Stimulated activated CD4-positive, alpha-beta T cell treated with anti-CD3 and anti-CD28 coated beads, Interleukin-2, amount 100 ng/mL, for 24 hours (primary cell): ENCODE measurements around the gene C6orf47.

ENCODE experiments used
- DNase-seq, 2 donors: peaks; one replicate each; pipeline ENCODE4 v3.0.0-alpha.2; 2020

C6orf47 gene

DNA sequence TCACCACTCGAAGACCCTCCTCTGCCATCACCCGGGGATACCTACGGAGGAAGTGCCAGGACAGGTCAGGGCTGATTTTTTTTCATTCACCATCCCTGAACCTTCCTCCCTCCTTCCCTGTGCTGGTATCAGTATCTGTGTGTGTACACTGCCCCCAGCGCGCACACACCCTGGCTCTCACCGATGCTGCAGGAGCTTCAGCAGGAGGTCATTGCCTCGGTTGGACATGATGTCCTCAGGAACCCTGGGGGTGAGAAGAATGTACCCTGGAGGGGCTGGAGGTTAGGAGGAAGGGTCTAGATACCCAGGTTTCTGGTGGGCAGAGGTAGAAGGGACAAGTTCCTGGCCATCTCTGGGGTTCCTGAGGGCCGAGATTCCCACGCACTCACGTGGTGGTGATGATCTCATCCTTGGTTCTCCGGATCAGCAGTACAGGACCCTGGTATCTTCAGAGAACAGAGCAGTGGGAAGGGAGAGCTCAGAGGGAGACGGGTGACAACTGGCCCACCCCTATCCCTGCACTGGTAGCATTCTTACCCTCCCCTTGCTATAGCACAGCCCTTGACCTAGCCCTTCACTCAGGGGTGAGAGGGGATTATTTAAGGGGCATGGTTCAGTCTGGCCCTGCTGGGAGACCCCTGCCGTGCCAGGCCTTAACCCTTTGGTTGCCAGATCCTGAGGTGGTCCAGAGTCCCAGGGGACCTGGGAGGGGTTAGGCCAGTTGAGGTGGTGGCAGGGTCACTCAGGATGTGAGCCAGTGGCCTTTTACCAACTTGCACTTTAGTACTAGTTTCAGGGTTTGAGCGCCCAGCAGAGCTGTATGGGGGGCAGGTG is 27.5 kb upstream of the C6orf47 start:
- no peak for DNase-seq

DNA sequence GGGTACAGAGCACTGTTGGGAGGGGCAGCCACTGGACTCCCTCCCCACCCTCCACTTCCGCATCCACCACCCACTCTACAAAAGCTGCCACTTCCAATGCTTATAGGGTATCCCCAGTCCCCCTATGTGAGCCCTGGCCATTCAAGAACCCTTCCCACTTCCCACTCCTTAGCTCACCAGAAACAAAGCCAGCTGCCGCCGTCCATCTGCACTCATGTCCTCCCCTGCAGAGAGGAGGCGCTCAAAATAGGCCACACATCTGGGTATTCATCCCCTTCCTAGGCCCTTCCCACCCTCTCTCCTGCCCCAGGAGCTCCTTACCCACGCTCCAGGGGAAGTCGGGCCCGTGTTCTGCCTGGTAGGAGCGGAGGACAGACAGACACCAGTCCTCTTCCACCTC is 26.7 kb upstream of the C6orf47 start:
- DNase-seq, result no peak

DNA sequence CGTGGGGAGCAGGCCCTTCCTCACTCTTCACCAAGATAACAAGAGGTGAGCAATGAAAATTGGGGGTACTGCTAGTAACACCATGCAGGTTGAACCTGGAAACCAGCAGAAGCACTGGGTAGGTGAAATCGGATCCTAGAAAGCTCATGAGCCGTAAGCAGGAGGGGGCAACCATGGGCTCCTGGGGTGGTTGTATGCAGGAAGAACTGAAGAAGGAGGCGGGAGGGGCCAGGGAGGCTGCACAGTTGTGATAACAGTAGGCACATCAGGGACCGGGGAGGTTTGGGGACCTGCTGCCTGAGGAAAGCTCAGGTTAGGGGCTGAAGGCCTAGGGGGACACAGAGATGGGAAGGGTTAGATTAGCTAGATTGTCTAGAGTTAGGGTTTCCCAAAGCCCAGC is 25.9 kb upstream of the C6orf47 start:
- DNase-seq, result no peak

DNA sequence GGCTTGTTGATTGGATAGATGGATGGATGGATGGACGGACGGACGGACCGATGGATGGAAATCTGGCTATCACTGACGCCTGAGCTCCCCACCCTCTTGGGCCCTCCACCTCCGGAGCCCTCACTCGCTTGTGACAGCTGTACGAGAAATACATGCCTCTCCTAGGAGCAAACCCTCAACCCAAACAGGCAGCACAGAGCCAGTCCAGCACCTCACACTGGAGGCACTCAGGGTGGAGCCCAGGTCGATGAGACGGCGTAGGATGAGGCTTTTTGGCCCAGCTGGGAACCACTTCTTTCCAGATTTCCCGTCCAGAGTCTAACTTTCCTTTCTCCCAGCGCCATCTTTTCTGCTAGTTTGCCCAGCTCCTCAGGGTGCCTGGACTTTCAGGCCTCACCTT is 23.0 kb upstream of the C6orf47 start:
- DNase-seq, result no peak

DNA sequence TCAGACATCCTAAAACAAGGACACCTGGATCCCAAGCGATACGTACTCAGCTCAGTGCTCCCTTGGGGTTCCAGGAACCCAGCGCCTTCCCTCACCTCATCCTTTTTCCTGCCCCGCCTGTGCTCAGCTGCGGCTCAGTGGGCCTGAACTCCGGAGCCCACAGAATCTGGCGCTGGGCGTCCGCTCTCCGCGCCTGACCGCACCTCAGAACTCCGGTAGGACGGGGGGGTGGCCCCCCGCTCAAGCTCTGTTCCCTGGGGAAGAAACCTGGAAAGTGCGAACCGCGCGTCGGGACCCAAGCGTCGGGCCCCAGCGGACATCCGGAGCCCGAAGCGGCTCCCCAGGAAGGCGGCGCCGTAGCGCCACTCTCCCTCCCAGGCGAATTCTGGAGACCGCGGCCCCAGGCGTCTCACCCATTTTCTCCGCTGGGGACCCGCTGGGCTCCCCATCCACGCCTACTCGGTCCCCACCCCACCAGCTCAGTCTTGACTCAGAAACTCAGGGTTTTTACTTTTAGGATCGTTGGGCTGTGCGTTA is 20.6 kb upstream of the C6orf47 start:
- peak; percentile 54 to 63 for DNase-seq

DNA sequence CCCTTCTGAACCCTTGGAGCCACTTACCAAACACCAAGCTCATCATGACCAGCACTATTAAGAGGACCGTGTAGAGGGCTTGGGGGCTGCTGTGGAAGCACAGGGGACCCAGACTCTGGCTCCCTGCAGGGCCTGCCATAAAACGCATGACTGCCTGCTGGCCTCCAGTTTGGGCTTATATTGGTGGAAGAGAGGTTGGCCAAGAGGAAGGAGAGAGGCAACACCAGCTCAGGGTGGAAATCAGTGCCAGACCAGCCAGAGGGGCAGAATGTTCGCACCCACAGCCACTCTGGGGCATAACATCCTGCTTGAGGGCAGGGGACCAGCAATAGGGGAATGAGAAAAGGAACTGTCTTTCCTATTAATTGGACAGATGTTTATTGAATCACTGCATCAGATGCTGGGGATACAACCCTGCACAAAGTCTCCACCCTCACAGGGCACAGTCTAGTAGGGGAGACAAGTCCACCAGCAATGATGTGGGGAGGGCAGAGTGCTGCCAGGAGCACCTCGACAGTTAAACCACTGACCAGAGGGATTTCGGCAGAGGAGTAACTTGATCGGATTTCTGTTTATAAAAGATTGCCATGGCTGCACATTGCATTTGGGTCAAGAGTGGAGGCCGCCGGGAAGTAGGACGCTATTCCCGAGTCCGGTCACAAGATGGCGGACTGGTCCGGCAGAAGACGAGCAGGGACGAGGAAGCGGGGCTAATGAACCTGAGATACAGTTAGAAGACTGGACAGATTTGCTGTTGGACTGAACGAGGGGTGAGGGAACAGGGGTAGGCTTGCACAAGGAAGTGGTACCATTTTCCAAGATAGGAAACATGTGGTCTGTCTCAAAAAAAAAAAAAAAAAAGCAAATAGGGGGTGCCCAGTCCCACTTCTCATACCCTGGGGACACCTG is 19.9 kb upstream of the C6orf47 start, which contains the start of gene LY6G5C:
Gene LY6G5C (minus strand): TSS at position 842 of the 909 bp plus-strand sequence. CDS start 694 bp downstream, at position 148.
- DNase-seq, result peak; percentile 67

DNA sequence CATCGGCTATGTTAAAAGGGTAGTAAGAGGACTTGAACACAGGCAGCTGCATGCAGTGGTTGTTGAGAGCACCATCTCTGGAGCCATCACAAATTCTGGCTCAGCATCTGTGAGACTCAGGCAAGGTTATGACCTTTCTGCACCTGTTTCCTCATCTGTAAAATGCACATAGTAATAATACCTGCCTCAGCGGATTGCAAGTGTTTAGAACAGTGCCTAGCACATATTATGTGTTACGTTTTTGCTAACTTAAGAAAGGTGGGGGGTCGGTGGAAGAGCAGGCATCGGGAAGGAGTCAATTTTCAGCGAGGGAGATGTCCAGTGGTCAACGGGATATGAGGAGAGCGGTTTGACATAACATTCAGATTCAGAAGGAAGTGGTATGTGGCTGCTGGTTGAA is 17.4 kb upstream of the C6orf47 start:
- no peak for DNase-seq

DNA sequence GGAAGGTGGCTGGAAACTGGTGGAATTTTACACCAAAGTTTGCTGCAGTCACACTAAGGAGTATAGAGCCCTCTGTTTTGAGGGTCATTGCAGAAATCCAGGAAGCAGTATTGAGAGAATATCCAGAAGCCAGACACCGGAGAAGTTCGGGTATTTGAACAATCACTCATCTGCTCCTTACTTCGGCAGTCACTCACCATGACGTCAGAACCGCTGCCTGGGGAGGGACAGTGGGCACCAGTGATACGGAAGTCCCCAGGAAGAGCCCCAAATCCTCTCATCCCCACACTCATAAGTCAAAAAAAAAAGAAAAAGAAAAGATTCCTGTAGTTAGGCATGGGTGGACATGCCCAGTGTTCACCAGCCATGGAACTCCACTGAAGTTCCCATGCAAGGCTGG is 16.3 kb upstream of the C6orf47 start:
- DNase-seq, result no peak

DNA sequence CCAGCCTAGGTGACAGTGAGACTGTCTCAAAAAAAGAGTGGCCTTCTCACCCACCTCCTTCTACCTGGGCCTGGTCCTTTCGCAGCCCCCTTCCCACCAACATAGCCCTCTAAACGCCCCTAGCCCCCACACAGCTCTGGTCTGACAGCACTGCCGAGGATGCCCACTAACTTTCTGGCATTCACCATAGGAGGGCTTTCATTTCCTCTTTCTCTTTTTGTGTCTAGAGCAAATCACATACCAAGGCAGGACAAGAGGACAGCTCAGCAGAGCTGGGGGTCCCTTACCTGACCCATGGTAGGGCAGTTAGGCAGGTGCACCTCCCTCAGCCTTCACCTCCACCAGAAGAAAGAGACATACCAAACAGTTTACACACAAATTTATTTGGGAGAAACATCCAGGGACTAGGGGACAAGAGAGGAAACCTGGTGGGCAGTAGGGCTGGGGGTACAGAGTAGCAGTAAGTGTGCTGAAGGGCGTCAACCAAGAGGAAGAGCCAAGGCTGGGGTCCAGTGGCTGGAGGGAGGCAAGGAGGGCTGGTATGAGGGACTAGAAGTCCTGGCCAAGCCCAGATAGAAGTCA is 15.8 kb upstream of the C6orf47 start:
- DNase-seq, result no peak

DNA sequence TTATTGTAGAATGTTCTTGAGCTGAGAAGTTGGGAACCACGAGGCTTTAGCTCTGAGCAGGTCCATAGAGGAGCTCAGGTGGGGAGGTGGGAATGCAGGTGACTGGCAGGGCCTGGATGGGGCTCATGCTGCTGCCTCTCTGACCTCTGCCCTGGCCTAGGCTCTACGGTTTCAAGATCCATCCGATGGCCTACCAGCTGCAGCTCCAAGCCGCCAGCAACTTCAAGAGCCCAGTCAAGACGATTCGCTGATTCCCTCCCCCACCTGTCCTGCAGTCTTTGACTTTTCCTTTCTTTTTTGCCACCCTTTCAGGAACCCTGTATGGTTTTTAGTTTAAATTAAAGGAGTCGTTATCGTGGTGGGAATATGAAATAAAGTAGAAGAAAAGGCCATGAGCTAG is 9.1 kb upstream of the C6orf47 start, which contains the start of gene LY6G5B:
Gene LY6G5B (plus strand): TSS at position 301 of the 400 bp plus-strand sequence. CDS start 975 bp downstream, outside the sequence.
- no peak for DNase-seq

DNA sequence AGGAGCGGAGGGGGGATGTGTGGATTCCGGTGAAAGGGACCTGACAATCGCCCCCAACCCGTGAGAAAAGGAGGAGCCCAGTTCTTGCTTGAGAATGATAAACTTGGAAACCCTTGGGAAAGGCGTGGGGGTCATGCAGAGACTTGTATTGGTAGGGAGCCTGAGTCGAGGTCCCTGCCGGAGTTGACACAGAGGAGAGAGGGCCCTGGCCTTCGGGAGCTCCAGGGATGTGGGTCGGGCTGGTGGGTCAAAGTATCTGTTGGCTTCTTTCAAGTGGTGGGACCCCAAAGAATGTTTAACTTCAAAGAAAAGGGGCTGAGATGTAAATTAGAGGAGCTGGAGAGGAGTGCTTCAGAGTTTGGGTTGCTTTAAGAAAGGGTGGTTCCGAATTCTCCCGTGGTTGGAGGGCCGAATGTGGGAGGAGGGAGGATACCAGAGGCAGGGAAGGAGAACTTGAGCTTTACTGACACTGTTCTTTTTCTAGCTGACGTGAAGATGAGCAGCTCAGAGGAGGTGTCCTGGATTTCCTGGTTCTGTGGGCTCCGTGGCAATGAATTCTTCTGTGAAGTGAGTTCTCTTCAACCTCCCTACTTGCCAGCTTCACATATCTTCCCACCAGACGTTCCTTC is 5.9 kb upstream of the C6orf47 start:
- no peak for DNase-seq

DNA sequence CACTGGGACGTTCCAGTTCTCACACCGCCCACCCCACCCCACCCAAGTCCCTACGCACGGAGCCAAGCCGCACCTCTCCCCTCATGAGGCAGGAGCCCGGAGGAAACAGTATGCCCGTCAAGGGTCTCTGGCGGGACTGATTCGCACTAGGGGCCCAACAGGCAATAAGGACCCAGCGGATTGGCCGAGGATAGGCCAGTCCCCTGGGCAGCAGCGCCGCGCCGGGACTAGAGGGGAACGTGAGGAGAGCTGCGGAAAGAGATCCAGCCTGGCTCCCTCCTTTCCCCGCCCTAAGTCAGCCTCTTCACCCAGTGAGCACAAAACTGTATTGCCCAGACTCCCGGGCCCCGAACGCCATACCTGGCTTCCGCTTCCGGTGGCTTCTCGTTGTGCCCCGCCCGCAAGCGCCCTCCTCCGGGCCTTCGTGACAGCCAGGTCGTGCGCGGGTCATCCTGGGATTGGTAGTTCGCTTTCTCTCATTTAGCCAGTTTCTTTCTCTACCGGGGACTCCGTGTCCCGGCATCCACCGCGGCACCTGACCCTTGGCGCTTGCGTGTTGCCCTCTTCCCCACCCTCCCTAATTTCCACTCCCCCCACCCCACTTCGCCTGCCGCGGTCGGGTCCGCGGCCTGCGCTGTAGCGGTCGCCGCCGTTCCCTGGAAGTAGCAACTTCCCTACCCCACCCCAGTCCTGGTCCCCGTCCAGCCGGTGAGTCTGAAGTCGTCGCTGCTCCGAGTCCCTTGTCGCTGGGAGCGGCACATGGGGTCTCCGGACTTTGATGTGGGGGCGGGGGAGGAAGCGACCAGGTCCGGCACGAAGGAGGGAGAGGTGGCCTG is 5.1 kb upstream of the C6orf47 start, which contains the start of gene CSNK2B:
Gene CSNK2B (plus strand): TSS at position 580 of the 836 bp plus-strand sequence. CDS start 752 bp downstream, outside the sequence.
- DNase-seq, result peak; percentile 97 to 98

DNA sequence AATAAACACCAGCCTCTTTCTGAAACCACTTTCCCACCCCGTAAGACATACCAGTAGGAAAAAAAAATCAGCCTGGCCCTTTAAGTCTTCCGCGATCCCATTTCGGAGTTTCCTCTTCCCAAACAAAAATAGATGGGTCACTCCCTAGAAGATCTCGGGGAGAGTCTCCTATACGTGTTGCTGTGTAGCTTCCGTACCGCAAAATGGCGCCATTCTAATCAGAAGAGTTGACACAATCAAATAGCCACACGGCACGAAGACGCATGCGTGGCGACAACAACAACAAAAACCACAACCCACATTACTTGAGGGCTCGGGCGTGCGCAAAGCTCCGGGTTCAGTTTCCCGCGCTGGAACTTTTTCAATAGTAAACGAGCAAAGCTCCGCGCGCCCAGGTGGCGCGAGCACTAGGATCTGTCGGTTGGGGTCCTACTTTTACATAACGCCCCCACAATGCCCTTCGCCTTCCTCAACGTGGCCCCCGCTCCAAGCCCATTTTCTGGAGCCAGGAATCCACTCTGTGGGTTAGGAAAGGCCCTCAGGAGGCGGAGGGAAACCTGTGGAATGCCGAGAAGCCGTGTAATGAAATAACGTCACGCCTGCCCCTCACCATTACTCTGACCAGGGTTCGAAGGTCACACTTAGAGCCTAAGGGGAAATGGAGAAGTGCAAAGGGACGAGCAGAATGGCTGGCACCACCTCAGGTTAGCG is 4.4 kb upstream of the C6orf47 start, which contains the start of gene GPANK1:
Gene GPANK1 (minus strand): TSS at position 208 of the 711 bp plus-strand sequence. CDS start 519 bp downstream, outside the sequence.
- peak; percentile 90 to 91 for DNase-seq

DNA sequence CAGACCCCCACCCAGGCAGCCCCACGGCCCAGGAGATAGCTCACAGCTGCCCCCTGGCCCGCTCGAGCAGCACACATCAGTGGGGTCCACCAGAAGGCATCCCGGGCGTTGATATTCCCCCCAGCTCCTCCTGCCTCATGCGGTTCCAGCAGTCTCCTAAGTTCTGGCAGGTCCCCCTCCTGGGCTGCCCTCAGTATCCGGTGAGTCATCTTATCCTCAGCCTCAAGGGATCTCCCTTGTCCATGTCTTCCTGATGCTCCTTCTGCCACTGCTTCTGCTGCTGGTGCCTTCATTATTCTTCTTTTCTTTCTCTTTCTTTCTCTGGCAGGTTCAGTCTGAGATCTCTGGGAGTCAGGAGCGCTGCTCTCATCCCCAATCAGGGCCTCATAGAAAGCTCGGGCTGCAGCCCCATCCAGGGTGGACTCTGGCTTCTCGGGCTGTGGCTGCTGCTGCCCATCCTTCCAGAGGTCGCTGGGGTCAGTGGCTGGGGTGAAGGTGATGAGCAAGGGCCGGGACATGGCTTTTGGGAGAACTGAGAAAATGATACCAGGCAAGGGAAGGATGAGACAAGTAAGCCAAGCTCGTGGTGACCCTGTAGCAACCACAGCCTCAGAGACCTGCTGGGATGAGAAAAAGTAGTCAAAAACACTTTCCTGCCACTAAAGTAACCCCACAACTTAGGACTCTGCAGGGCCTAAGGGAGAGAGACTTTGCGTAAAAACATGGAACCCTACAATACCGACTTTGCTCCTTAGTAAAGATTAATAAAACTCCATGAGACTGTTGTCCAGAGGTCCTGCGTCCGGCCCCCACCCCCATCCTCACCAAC is 3.6 kb upstream of the C6orf47 start:
- no peak for DNase-seq

DNA sequence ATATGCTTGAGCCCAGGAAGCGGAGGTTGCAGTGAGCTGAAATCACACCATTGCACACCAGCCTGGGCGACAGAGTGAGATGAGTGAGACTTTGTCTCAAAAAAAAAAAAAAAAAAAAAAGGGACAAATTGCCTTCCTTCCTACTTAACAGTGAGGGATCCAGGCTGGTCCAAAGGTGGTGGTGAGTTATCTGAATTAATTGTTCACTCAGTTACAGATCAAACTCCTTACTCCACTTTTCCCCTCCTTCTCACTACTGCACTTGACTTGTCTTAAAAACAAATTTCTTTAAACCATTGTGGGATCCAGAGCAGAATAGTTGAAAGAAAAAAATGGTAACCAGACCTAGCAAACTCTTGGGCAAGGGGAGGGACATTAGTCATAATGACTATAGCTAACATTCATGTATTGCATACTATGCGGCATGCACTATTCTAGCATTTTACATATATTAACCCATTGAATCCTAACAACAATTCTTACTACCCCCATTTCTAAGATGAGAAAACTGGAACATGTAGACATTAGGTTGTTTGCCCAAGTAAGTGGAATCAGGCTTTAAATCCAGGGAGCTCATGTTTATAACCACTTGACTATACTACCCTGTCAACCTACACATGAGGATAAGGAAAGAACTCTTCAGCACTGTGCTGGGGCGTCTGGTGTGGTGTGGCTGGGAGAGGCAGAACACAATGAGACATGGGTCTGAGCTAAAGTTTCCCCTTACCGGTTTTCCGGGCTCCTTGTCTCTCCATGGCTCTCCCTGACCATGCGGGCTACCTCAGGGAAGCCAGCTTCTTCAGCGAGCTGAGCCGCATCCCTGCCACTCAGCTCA is 2.8 kb upstream of the C6orf47 start:
- DNase-seq, result no peak

DNA sequence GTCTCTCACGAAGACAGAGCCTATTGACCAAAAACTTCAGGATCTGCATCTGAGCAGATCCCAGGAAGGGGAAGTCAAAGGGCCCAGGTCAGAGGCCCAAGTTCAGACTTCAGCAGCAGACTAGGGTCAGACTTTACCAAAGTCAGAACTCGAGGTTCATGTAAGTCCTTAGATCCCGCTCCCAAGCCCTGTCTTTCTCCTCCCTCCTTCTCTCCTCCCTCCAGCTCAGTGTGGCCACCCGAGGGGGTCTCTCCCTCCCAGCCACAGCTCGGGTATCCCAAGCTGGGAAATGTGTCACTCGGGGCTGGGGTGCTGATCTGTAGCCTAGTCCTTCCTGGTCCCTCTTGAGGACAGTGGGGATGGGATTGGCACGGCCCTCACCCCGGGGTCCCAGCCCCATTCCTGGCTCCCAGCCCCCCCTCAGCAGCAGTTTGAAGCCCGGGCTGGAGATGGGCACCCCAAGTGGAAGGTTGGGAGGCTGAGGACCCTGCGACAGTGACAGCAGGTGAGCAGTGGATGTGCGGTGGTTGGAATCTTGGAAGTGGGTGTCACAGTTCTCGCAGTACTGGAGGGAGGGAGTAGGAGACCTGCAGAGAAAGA is 1.6 kb upstream of the C6orf47 start:
- no peak for DNase-seq

DNA sequence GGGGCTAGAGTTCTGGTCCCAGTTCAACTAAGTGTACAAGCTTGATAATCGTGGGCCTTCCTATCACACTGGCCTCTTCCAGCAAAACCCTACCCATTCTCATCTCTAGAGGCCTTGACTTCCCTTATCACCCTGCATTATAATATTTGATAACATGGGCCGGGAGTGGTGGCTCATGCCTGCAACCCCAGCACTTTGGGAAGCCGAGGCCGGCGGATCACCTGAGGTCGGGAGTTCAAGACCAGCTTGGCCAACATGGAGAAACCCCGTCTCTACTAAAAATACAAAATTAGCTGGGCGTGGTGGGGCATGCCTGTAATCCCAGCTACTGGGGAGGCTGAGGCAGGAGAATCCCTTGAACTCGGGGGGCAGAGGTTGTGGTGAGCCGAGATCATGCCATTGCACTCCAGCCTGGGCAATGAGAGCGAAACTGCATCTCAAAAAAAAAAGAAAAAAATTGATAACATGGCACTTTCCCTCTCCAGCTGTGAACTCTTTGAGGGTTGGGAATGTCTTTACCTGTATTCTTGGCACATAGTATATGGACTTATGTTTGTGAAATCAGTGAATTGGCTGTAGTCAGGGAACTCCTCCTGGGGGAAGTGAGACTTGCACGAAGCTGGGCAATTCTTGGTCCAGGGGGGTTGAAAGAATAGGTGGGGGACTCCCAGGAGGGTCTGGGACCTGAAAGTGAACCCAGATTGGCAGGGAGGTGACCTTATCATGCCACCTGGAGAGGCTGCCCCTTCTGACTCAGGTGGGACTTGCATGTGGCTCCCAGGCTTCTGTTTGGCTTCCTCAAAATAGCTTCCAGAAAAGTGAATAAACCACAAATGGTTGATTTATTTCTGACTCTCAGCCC is 915 bp upstream of the C6orf47 start:
- DNase-seq, result no peak
